Measurements from ENCODE around the gene RND2. TPM values are rescaled to one million over a fixed set of nuclear protein-coding genes. Genes with fewer than 3 reads are reported as not detected.

The RND2 gene
- total and polyA plus RNA-seq, 9 of the 15 experiments (the other 6 are each of a cell fraction or from before 2014, with no cell fraction given) = 0.15 to 1.9 (median 0.98) TPM

DNA sequence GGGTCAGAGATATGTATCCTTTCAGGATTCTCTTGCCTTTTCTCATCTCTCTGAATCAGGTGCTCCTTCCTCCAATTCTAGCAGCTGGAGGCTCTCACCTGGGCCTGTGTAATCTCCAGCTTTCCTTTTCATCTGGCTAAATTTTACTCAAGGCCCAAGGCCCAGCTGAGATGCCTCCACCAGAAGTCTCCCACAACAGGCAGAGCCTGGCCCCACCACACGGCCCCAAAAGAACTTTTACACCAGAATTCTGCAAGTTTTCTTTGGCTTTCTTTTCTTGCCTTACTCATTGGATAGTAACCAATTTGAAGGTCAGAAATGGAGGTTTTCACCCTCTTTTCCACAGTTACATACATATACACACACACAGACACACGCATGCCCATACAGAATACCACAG, 14.6 kb downstream of the RND2 start:
- 44% methylated on average over 2 of the region's 2 CpGs for WGBS (ENCODE audit: insufficient coverage, low coverage, missing lambda C conversion rate)
- Histone ChIP-seq H3K9me1 (ENCODE audit: control insufficient read depth, insufficient read depth, low read length) (no peaks in the 10 kb centered on the region), H3K4me1 (replicated peaks in 1 of 2; ENCODE audit: control insufficient read depth in 2 of 2, insufficient read depth in 2 of 2, low read length in 2 of 2) (peaks cover 2 to 5% of the 10 kb centered on the region in 2 experiments; a peak in 3 of 5 replicates), H2AFZ (ENCODE audit: low read depth, low read length) (no peak overlapping the region), H3K36me3 (ENCODE audit: control insufficient read depth, insufficient read depth, low read length) (peaks cover 22% of the 10 kb centered on the region), H4K20me1 (replicated peaks; ENCODE audit: control insufficient read depth, insufficient read depth, low read length) (no peaks in the 10 kb centered on the region), H3K4me3 (no peak overlapping the region), H3K9ac (ENCODE audit: insufficient read depth in 1 of 2, low read depth in 2 of 2, low read length in 2 of 2) (no peak overlapping the region), H3K27me3 (ENCODE audit: control insufficient read depth in 2 of 2, insufficient read depth in 2 of 2, low read length in 2 of 2) (no peaks in the 10 kb centered on the region), H3K27ac (ENCODE audit: extremely low read depth, low read depth, low read length) (no peak overlapping the region), H3K4me2 (ENCODE audit: insufficient read depth, low read length) (no peak overlapping the region), H3K79me2 (ENCODE audit: control insufficient read depth, insufficient read depth, low read length) (no peaks in the 10 kb centered on the region), H3K9me3 (replicated peaks; ENCODE audit: control insufficient read depth, insufficient read depth, low read depth, low read length) (no peaks in the 10 kb centered on the region)
- intact Hi-C loops (cut with micrococcal nuclease) (no loop called here), in situ Hi-C loops (cut with MboI) (no loop called here)
- DNase-seq (ENCODE audit: extremely low read depth in 1 of 4, low spot score in 3 of 4) (no peak), ATAC-seq (no peak), FAIRE-seq (no peak)
- ChIA-PET CTCF (ENCODE audit: low intra/inter-chr PET ratio) (no interaction called here), POLR2A (interaction anchor here (0.6 to 1.4 kb wide), 2 partner anchors 8 to 15 kb away, joined by 3 to 5 read pairs; no protein-coding TSS in a partner anchor)
- no TSS peak for BruUV-seq (replicated peaks)
- no peak for TF ChIP-seq BDP1 (IDR thresholded peaks at IDR 0.05; ENCODE audit: insufficient read depth, insufficient read length)
- no peak for TF ChIP-seq ZNF589 (CRISPR knock-in tag; IDR thresholded peaks at IDR 0.05; ENCODE audit: low read depth)
- no peak for TF ChIP-seq EP300 (IDR thresholded peaks at IDR 0.05; ENCODE audit: low read length)
- no peak for TF ChIP-seq GATA2 (CRISPR knock-in tag; IDR thresholded peaks at IDR 0.05)
- TF ChIP-seq, protein P1, sequence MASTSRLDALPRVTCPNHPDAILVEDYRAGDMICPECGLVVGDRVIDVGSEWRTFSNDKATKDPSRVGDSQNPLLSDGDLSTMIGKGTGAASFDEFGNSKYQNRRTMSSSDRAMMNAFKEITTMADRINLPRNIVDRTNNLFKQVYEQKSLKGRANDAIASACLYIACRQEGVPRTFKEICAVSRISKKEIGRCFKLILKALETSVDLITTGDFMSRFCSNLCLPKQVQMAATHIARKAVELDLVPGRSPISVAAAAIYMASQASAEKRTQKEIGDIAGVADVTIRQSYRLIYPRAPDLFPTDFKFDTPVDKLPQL (IDR thresholded peaks at IDR 0.05; ENCODE audit: extremely low read depth, insufficient read length) = no peak
- no peak for TF ChIP-seq NFIX (CRISPR knock-in tag; IDR thresholded peaks at IDR 0.05; ENCODE audit: low read depth)
- TF ChIP-seq SP2 (IDR thresholded peaks at IDR 0.05; ENCODE audit: extremely low read depth, low read depth, low read length, poor library complexity, severe bottlenecking) = no peak

All from K562 (cell line).